HepG2 (cell line): Measurements from ENCODE around the gene DLEC1. TPM values are rescaled to one million over a fixed set of nuclear protein-coding genes. Genes with fewer than 3 reads are reported as not detected.

Experiments used
- ATF3 ChIP-seq: sonication (generic); formaldehyde crosslinking; IDR thresholded peaks from 2 replicates; pipeline ENCODE4 v1.4.0; 2020; ENCODE audit warnings: missing genetic modification reagents
- ATRX ChIP-seq: sonication (generic); formaldehyde crosslinking; IDR thresholded peaks from 2 replicates; pipeline ENCODE4 v1.4.0; 2020; ENCODE audit warnings: missing genetic modification reagents, borderline replicate concordance
- DBP ChIP-seq: sonication (generic); formaldehyde crosslinking; IDR thresholded peaks from 2 replicates; pipeline ENCODE4 v1.4.0; 2020; ENCODE audit warnings: missing genetic modification reagents; ENCODE audit errors: not compliant biosample characterization
- FOXO1 ChIP-seq: sonication (generic); formaldehyde crosslinking; IDR thresholded peaks from 2 replicates; pipeline ENCODE4 v1.4.0; 2020; ENCODE audit warnings: missing genetic modification reagents
- FOXP1 ChIP-seq, 2 experiments: fragments of 450-650 bp in 1 of 2; IDR thresholded peaks; 2 replicates each; pipeline ENCODE4 v1.6.1; 2017 to 2018; ENCODE audit warnings: antibody characterized with exemption in 1 of 2
- KDM1A ChIP-seq: IDR thresholded peaks from 2 replicates; pipeline ENCODE4 v1.6.1; 2016; ENCODE audit warnings: missing compliant biosample characterization
- LBX2 ChIP-seq: sonication (generic); formaldehyde crosslinking; IDR thresholded peaks from 2 replicates; pipeline ENCODE4 v1.5.0; 2020; ENCODE audit warnings: missing genetic modification reagents, mild to moderate bottlenecking, borderline replicate concordance
- MLXIP ChIP-seq: sonication (generic); formaldehyde crosslinking; IDR thresholded peaks from 2 replicates; pipeline ENCODE4 v1.9.0; 2021; ENCODE audit warnings: missing genetic modification reagents, borderline replicate concordance
- MTERF4 ChIP-seq: sonication (generic); formaldehyde crosslinking; IDR thresholded peaks from 2 replicates; pipeline ENCODE4 v1.8.0; 2023; ENCODE audit warnings: mild to moderate bottlenecking, missing genetic modification reagents
- RARA ChIP-seq: IDR thresholded peaks from 2 replicates; pipeline ENCODE4 v1.6.1; 2016; ENCODE audit warnings: missing genetic modification reagents, missing compliant biosample characterization
- SETDB1 ChIP-seq: sonication (generic); formaldehyde crosslinking; IDR thresholded peaks from 2 replicates; pipeline ENCODE4 v1.5.1; 2020; ENCODE audit warnings: missing genetic modification reagents, mild to moderate bottlenecking, borderline replicate concordance
- SIX4 ChIP-seq: sonication (generic); formaldehyde crosslinking; IDR thresholded peaks from 2 replicates; pipeline ENCODE4 v1.4.0; 2020; ENCODE audit warnings: missing genetic modification reagents
- TBX2 ChIP-seq: sonication (generic); formaldehyde crosslinking; IDR thresholded peaks from 2 replicates; pipeline ENCODE4 v1.5.0; 2020; ENCODE audit warnings: missing genetic modification reagents, mild to moderate bottlenecking, borderline replicate concordance
- U2AF1 ChIP-seq: fragments of 200-400 bp; formaldehyde crosslinking; optimal IDR thresholded peaks from 2 replicates; pipeline ENCODE3; 2017; ENCODE audit warnings: mild to moderate bottlenecking, low read depth, low read length
- YY1 ChIP-seq: IDR thresholded peaks from 2 replicates; pipeline ENCODE4 v1.6.1; 2011; ENCODE audit warnings: low read length, low read depth, moderate library complexity, mild to moderate bottlenecking; ENCODE audit not compliant: insufficient read depth, insufficient replicate concordance
- ZBTB10 ChIP-seq: sonication (generic); formaldehyde crosslinking; IDR thresholded peaks from 2 replicates; pipeline ENCODE4 v1.4.0; 2020; ENCODE audit warnings: missing genetic modification reagents, borderline replicate concordance
- ZFAT ChIP-seq: sonication (generic); formaldehyde crosslinking; conservative IDR thresholded peaks from 2 replicates; pipeline ENCODE4 v1.8.1; 2023; ENCODE audit warnings: missing genetic modification reagents, inconsistent platforms
- ZNF101 ChIP-seq: sonication (generic); formaldehyde crosslinking; IDR thresholded peaks from 2 replicates; pipeline ENCODE4 v1.4.0; 2020; ENCODE audit warnings: mild to moderate bottlenecking, low read depth, missing genetic modification reagents, borderline replicate concordance
- ZNF451 ChIP-seq: sonication (generic); formaldehyde crosslinking; IDR thresholded peaks from 2 replicates; pipeline ENCODE4 v1.5.0; 2020; ENCODE audit warnings: mild to moderate bottlenecking, missing genetic modification reagents
- polyA plus RNA-seq, 8 experiments: library from polyadenylated mRNA; depleted of rRNA in 3 of 8; stranded (reverse) in 7 of 8; unstranded in 1 of 8; fragments of >200 nt; fragmentation: Illumina TruSeq in 4 of 8; extraction: Trizol in 4 of 8; gene quantifications; 2 replicates each; pipeline versions ENCODE4 v1.2.1 to v1.2.3, GENCODE V29; 2011 to 2016; ENCODE audit warnings: low read depth in 4 of 8, missing spikeins in 1 of 8, mixed read lengths in 1 of 8; ENCODE audit not compliant: insufficient read depth in 1 of 8
- total RNA-seq, 5 experiments: library from RNA; depleted of rRNA; stranded (reverse); fragments of >200 nt; fragmentation: Illumina TruSeq; extraction: Trizol; gene quantifications; 2 replicates each; pipeline ENCODE4 v1.2.3, GENCODE V29; 2016; ENCODE audit warnings: low read depth in 1 of 5

DLEC1 gene
- total and polyA plus RNA-seq, 2 of the 13 experiments (the other 11 are each of a cell fraction or from before 2014, with no cell fraction given), result 0.09 TPM; not detected in 1

- TF ChIP-seq MTERF4 (CRISPR knock-in tag) (no peak), ZNF101 (CRISPR knock-in tag) (no peak), YY1 (peak; percentile 98), FOXO1 (peak; percentile 52; the same call in 1 of the 2 replicates), SIX4 (CRISPR knock-in tag) (peak; percentile 44; the same call in 1 of the 2 replicates), SETDB1 (no peak), KDM1A (CRISPR knock-in tag) (peak; percentile 35; the same call in 1 of the 2 replicates), FOXP1 (IDR thresholded peaks at IDR 0.05) (no peak), FOXP1 (CRISPR knock-in tag; IDR thresholded peaks at IDR 0.05) (0 out of 2 replicates have a peak, but pooled peaks have one; percentile 16), ATF3 (CRISPR knock-in tag) (peak; percentile 59), ZFAT (CRISPR knock-in tag) (no peak), ZNF451 (CRISPR knock-in tag) (peak; percentile 21; the same call in 1 of the 2 replicates), U2AF1 (no peak), ZBTB10 (no peak), MLXIP (0 out of 2 replicates have a peak, but pooled peaks have one; percentile 39), ATRX (CRISPR knock-in tag) (no peak), DBP (CRISPR knock-in tag) (no peak), LBX2 (peak; percentile 46; the same call in 1 of the 2 replicates), TBX2 (CRISPR knock-in tag) (peak; percentile 78), RARA (CRISPR knock-in tag) (peak; percentile 40)
These were observed 126.1 kb downstream of the DLEC1 start, which contains the start of gene OXSR1 (continued) for GRCh38 chr3:38164952-38165721.
